OCI-LY7 (cell line): ENCODE data around the gene BCAS4. TPM values are rescaled to one million over a fixed set of nuclear protein-coding genes. Genes with fewer than 3 reads are reported as not detected.
A peak's percentile ranks its signal among the peaks of the same experiment; 100 is the strongest.

Source experiments
- BruUV-seq: library from RNA; stranded (reverse); fragments of 400-500 nt; replicated peaks from 2 replicates; lab custom pipeline; 2021; lab: Mats Ljungman, UMichigan
- CTCF ChIA-PET: fragments of 300-600 bp; sonication (Branson Sonifier 250); formaldehyde crosslinking; loops from one replicate; lab custom pipeline; 2022; ENCODE audit warnings: antibody characterized with exemption; ENCODE audit not compliant: unreplicated experiment; lab: Charles Lee
- POLR2A ChIA-PET: fragments of 300-600 bp; sonication (Branson Sonifier 250); formaldehyde crosslinking; loops from one replicate; lab custom pipeline; 2022; ENCODE audit warnings: antibody characterized with exemption; lab: Charles Lee
- DNase-seq: peaks from one replicate; pipeline ENCODE4 v3.0.0-alpha.2; 2015; ENCODE audit warnings: low spot score
- H2AFZ ChIP-seq: fragments of 200-600 bp; sonication (generic), shearing (Covaris generic); 2 replicates; pipeline ENCODE4 v1.6.1; 2014; ENCODE audit warnings: mild to moderate bottlenecking, antibody characterized with exemption, low read length, moderate library complexity
- H3K27ac ChIP-seq: fragments of 200-600 bp; sonication (generic); 2 replicates; pipeline ENCODE4 v1.5.1; 2014; ENCODE audit warnings: mixed run types, low read depth, mild to moderate bottlenecking, moderate library complexity, low read length, inconsistent platforms; ENCODE audit not compliant: poor library complexity, severe bottlenecking
- H3K36me3 ChIP-seq: fragments of 200-600 bp; sonication (generic); 2 replicates; pipeline ENCODE4 v1.6.1; 2014; ENCODE audit warnings: mild to moderate bottlenecking, antibody characterized with exemption, low read length, moderate library complexity, mixed read lengths; ENCODE audit not compliant: insufficient read depth
- H3K4me1 ChIP-seq: fragments of 200-600 bp; sonication (generic); 2 replicates; pipeline ENCODE4 v1.5.1; 2014; ENCODE audit warnings: mild to moderate bottlenecking, low read length; ENCODE audit not compliant: insufficient read depth, poor library complexity, severe bottlenecking
- H3K4me2 ChIP-seq: fragments of 200-600 bp; sonication (generic); 2 replicates; pipeline ENCODE4 v1.6.1; 2014; ENCODE audit warnings: mild to moderate bottlenecking, low read length
- H3K4me3 ChIP-seq: fragments of 200-600 bp; sonication (generic); 2 replicates; pipeline ENCODE4 v1.5.1; 2014; ENCODE audit warnings: mild to moderate bottlenecking, low read depth, low read length; ENCODE audit not compliant: poor library complexity, severe bottlenecking
- H3K79me2 ChIP-seq: fragments of 200-600 bp; sonication (generic); 2 replicates; pipeline ENCODE4 v1.6.1; 2016; ENCODE audit warnings: low read depth, mild to moderate bottlenecking, low read length, moderate library complexity, mixed read lengths; ENCODE audit not compliant: insufficient read depth
- H3K9me2 ChIP-seq: fragments of 200-600 bp; sonication (generic); 2 replicates; pipeline ENCODE4 v1.6.1; 2016; ENCODE audit warnings: mild to moderate bottlenecking, low read length, mixed read lengths; ENCODE audit not compliant: insufficient read depth
- H3K9me3 ChIP-seq: fragments of 200-600 bp; sonication (generic); 2 replicates; pipeline ENCODE4 v1.6.1; 2014; ENCODE audit warnings: mild to moderate bottlenecking, mixed run types, low read length, mixed read lengths
- H4K20me1 ChIP-seq: fragments of 200-600 bp; sonication (generic); 2 replicates; pipeline ENCODE4 v1.6.1; 2014; ENCODE audit warnings: mild to moderate bottlenecking, antibody characterized with exemption, low read length, moderate library complexity, mixed read lengths; ENCODE audit not compliant: insufficient read depth
- CTCF ChIP-seq: fragments of 200-600 bp; sonication (generic); conservative IDR thresholded peaks from 2 replicates; pipeline ENCODE4 v1.5.1; 2014; ENCODE audit warnings: mild to moderate bottlenecking, antibody characterized with exemption, low read length, moderate library complexity, mixed read lengths
- EZH2phosphoT487 ChIP-seq: fragments of 200-600 bp; sonication (generic); IDR thresholded peaks from 2 replicates; pipeline ENCODE4 v1.6.1; 2018; ENCODE audit warnings: low read depth, borderline replicate concordance, mild to moderate bottlenecking, mixed run types, antibody characterized with exemption, low read length, moderate library complexity, mixed read lengths
- intact Hi-C: fragments of 100-400 bp; cut with micrococcal nuclease; formaldehyde crosslinking; loops from one replicate; pipeline ENCODE4 v1.10.0; 2022; ENCODE audit not compliant: unreplicated experiment
- total RNA-seq, 2 experiments: library from RNA; depleted of rRNA in 1 of 2; stranded (reverse); fragments of >200 nt in 1 of 2; shearing (Covaris generic) in 1 of 2; gene quantifications; 2 replicates each; pipeline ENCODE4 v1.2.3, GENCODE V29; 2014 to 2022

Gene BCAS4
- total RNA-seq, 2 experiments from 2014 or later, result 173 to 181 TPM

DNA sequence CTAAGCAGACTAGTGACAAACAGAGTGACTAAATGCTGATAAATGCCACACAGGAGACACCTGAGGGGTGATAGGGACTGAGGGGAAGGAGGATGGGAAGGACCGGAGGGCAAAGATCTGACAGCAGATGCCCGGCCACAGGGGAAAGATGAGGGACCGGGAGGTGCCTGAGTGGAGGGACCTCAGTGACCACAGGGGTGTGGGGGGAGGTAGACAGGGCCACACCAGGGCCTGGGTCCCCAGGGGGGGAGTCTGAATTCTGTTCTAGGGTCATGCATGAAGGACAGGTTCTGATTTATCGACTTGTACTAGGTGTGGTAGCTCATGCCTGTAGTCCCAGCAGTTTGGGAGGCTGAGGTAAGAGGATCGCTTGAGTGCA, 6.9 kb downstream of the BCAS4 start:
- peak overlapping the region; percentile 98 for H3K27ac ChIP-seq

DNA sequence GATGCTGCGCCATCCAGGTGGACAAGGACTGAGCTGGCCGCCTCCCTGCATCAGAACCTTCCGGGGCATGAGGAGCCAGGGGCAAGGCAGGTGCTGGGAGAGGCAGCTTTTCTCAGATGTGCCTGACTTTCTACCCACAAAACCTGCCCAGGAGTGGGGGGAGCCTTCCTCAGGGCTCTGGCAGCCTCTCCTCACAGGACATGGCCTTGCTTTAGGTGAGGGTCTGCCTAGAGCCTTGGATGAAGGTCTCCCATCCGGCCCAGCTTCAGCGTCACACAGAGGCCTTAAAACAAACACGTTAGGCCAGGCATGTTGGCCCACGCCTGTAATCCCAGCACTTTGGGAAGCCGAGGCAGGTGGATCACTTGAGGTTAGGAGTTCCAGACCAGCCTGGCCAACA, 7.4 kb downstream of the BCAS4 start:
- H3K79me2 ChIP-seq, result peaks cover 97% of the 10 kb centered on the region
- POLR2A ChIA-PET, result interaction anchor here (11.7 kb wide), 1 partner anchor 14 kb away, joined by 230 read pairs; no protein-coding TSS in a partner anchor

More for the DNA sequence above, 6.9 kb downstream of the BCAS4 start:
- intact Hi-C loops, result loop anchor here (10.0 kb wide), 1 partner anchor 663 kb away; no protein-coding TSS in a partner anchor
- no peak overlapping the region for H2AFZ ChIP-seq
- CTCF ChIA-PET, result interaction anchor here (0.5 to 1.4 kb wide), 2 partner anchors 11 to 680 kb away, joined by 4 to 15 read pairs; no protein-coding TSS in a partner anchor
- DNase-seq, result peak; percentile 33
- POLR2A ChIA-PET, result interaction anchor here (0.6 to 11.7 kb wide), 2 partner anchors 15 to 47 kb away, joined by 3 to 230 read pairs; no protein-coding TSS in a partner anchor
- H3K9me2 ChIP-seq, result no peaks in the 10 kb centered on the region
- peaks cover 100% of the 10 kb centered on the region for H3K4me1 ChIP-seq
- no peak for TF ChIP-seq CTCF
- no peak for TF ChIP-seq EZH2phosphoT487
- H3K4me3 ChIP-seq, result peak overlapping the region; percentile 61
- H4K20me1 ChIP-seq, result no peaks in the 10 kb centered on the region
- H3K36me3 ChIP-seq, result peaks cover 54% of the 10 kb centered on the region
- peaks cover 97% of the 10 kb centered on the region for H3K79me2 ChIP-seq
- H3K4me2 ChIP-seq, result peak overlapping the region; percentile 79
- no peaks in the 10 kb centered on the region for H3K9me3 ChIP-seq
- no TSS peak for BruUV-seq

More for the DNA sequence above, 7.4 kb downstream of the BCAS4 start:
- Histone ChIP-seq H3K27ac (peak overlapping the region; percentile 98), H3K9me3 (no peaks in the 10 kb centered on the region), H3K4me3 (peak overlapping the region; percentile 61), H3K9me2 (no peaks in the 10 kb centered on the region), H3K36me3 (peaks cover 49% of the 10 kb centered on the region), H4K20me1 (no peaks in the 10 kb centered on the region), H3K4me1 (peaks cover 100% of the 10 kb centered on the region), H2AFZ (no peak overlapping the region), H3K4me2 (peak overlapping the region; percentile 79)
- no peak for DNase-seq
- intact Hi-C loops, result loop anchor here (10.0 kb wide), 1 partner anchor 663 kb away; no protein-coding TSS in a partner anchor
- no TSS peak for BruUV-seq
- TF ChIP-seq EZH2phosphoT487 (no peak), CTCF (no peak)
- CTCF ChIA-PET, result interaction anchor here (1.4 kb wide), 1 partner anchor 10 kb away, joined by 4 read pairs; no protein-coding TSS in a partner anchor
